ENCODE data around the gene TMEM132A.

DNA sequence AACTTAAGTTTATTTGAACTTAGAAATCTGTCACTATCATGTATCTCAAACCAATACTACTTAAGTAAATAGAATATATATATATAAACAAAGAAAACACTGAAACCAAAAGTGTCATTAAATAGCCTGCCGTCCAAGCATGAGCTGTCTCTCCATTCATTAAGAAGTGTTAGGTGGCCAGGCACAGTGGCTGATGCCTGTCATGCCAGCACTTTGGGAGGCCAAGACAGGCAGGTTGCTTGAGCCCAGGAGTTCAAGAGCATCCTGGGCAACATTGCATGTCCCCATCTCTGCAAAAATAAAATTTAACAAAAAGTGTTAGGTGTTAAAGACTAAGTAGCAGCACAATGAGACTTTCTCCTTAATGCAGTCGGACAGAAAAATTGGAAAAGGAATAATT lies 61.2 kb downstream of the TMEM132A start:
- TF ChIP-seq, protein P1, sequence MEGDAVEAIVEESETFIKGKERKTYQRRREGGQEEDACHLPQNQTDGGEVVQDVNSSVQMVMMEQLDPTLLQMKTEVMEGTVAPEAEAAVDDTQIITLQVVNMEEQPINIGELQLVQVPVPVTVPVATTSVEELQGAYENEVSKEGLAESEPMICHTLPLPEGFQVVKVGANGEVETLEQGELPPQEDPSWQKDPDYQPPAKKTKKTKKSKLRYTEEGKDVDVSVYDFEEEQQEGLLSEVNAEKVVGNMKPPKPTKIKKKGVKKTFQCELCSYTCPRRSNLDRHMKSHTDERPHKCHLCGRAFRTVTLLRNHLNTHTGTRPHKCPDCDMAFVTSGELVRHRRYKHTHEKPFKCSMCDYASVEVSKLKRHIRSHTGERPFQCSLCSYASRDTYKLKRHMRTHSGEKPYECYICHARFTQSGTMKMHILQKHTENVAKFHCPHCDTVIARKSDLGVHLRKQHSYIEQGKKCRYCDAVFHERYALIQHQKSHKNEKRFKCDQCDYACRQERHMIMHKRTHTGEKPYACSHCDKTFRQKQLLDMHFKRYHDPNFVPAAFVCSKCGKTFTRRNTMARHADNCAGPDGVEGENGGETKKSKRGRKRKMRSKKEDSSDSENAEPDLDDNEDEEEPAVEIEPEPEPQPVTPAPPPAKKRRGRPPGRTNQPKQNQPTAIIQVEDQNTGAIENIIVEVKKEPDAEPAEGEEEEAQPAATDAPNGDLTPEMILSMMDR (IDR thresholded peaks at IDR 0.05): no peak
- TF ChIP-seq POLR2A (IDR thresholded peaks at IDR 0.05) (no peak), POLR2AphosphoS5 (IDR thresholded peaks at IDR 0.05; ENCODE audit: insufficient read depth in 1 of 2, low read depth in 1 of 2) (no peak)

Data from vagina (tissue), 2 donors.